ENCODE data around the gene RSF1.

RSF1 gene

DNA sequence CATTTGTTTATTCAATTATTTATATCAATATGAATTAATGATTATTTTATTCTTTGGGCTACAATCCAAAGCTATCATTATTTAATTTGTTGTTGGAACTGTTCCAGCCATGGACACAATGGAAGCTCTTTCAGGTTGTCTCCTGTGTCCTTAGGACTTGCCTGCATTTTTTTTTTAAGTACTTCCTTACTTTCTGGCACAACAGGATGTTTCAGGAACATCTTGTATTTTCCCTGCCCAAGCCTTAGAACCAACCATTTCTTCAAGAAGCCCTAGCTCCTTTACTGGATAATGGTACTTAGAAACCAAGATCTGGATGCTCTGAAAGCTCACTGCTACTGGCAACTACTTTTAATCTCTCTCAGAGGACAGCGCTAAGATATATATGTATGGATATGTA, 125.1 kb downstream of the RSF1 start:
- DNase-seq (ENCODE audit: low spot score) = no peak
- TF ChIP-seq, protein P1, sequence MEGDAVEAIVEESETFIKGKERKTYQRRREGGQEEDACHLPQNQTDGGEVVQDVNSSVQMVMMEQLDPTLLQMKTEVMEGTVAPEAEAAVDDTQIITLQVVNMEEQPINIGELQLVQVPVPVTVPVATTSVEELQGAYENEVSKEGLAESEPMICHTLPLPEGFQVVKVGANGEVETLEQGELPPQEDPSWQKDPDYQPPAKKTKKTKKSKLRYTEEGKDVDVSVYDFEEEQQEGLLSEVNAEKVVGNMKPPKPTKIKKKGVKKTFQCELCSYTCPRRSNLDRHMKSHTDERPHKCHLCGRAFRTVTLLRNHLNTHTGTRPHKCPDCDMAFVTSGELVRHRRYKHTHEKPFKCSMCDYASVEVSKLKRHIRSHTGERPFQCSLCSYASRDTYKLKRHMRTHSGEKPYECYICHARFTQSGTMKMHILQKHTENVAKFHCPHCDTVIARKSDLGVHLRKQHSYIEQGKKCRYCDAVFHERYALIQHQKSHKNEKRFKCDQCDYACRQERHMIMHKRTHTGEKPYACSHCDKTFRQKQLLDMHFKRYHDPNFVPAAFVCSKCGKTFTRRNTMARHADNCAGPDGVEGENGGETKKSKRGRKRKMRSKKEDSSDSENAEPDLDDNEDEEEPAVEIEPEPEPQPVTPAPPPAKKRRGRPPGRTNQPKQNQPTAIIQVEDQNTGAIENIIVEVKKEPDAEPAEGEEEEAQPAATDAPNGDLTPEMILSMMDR (IDR thresholded peaks at IDR 0.05; ENCODE audit: borderline replicate concordance, control extremely low read depth, extremely low read depth, insufficient read depth, missing control alignments) = no peak
- in situ Hi-C loops (cut with MboI; ENCODE audit: low sequenced_read_pairs, unreplicated experiment) = no loop called here

DNA sequence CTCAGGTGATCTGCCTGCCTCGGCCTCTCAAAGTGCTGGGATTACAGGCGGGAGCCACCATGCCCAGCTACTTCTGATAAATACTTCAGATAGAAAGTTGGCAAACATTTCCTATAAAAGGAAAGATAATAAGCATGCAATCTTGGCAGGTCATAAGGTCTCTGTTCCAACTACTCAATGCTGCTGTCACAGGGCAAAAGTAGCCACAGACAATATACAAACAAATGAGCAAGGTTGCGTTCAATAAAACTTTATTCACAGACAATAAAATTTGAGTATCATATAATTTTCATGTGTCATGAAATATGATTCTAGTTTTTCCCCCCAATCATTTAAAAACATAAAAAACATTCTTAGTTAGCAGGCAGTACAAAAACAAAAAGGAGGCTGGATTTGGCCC, 129.9 kb downstream of the RSF1 start:
- in situ Hi-C loops (cut with MboI; ENCODE audit: low sequenced_read_pairs, unreplicated experiment) = no loop called here
- TF ChIP-seq, protein P1 (IDR thresholded peaks at IDR 0.05; ENCODE audit: borderline replicate concordance, control extremely low read depth, extremely low read depth, insufficient read depth, missing control alignments) = no peak
- no peak for DNase-seq (ENCODE audit: low spot score)

- no peak for DNase-seq (ENCODE audit: low spot score)
- TF ChIP-seq, protein P1 (IDR thresholded peaks at IDR 0.05; ENCODE audit: borderline replicate concordance, control extremely low read depth, extremely low read depth, insufficient read depth, missing control alignments) = no peak
- in situ Hi-C loops (cut with MboI; ENCODE audit: low sequenced_read_pairs, unreplicated experiment) = no loop called here
These were observed 133.4 kb downstream of the RSF1 start for GRCh38 chr11:77687088-77687487.

GRCh38 chr11:77677138-77677537, 143.4 kb downstream of the RSF1 start:
- in situ Hi-C loops (cut with MboI; ENCODE audit: low sequenced_read_pairs, unreplicated experiment) = no loop called here
- TF ChIP-seq, protein P1 (IDR thresholded peaks at IDR 0.05; ENCODE audit: borderline replicate concordance, control extremely low read depth, extremely low read depth, insufficient read depth, missing control alignments) = no peak
- DNase-seq (ENCODE audit: low spot score) = no peak

DNA sequence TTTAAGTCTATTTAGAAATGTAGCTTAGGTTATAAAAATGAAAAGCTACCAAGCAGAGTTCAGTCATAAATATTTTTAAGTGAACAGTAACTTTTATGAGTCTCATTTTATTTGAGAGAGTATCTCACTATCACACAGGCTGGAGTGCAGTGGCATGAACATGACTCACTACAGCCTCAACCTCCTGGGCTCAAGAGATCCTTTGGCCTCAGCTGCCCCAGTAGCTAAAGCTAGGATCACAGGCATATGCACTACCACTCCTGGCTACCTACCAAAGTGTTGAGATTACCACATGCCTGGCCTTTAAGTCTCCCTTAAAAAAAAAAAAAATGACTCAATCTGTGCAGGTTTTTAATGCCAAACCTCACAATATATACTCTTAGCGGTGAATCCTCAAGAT, 148.3 kb downstream of the RSF1 start:
- in situ Hi-C loops (cut with MboI; ENCODE audit: low sequenced_read_pairs, unreplicated experiment) = no loop called here
- TF ChIP-seq, protein P1 (IDR thresholded peaks at IDR 0.05; ENCODE audit: borderline replicate concordance, control extremely low read depth, extremely low read depth, insufficient read depth, missing control alignments) = no peak
- no peak for DNase-seq (ENCODE audit: low spot score)

DNA sequence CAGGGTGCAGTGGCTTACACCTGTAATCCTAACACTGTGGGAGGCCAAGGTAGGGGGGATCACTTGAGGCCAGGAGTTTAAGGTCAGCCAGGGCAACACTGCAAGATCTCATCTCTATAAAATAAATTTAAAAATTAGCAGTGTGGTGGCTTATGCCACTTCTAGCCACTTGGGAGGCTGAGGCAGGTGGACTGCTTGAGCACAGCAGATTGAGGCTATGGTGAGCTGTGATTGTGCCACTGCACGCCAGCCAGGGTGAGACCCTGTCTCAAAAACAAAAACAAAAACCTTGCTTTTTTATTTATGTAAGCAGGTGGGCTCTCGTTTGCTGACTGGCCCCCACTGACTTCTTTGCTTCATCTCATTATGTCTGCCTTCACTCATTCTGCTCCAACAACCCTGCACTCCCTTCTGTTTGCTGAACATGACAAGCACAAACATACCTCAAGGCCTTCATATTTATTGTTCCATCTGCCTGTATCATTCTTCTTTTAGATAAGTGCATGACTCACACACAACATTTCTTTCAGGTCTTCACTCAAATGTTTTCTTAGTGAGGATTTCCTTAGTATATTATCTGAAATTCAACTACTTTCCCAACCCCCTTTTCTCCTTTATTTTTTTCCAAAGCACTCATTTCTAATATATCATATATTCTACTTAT, 150.5 kb downstream of the RSF1 start:
- in situ Hi-C loops (cut with MboI; ENCODE audit: low sequenced_read_pairs, unreplicated experiment) = no loop called here
- DNase-seq (ENCODE audit: low spot score) = no peak
- TF ChIP-seq, protein P1 (IDR thresholded peaks at IDR 0.05; ENCODE audit: borderline replicate concordance, control extremely low read depth, extremely low read depth, insufficient read depth, missing control alignments) = no peak

Measured in GM13976 (cell line).